SIG-M5 treated with dmso at 0.1 percent for 504 hours (cell line): ENCODE data around the gene TSPAN31.

ENCODE experiments used
- DNase-seq: peaks from one replicate; lab custom pipeline; 2025; ENCODE audit not compliant: unreplicated experiment; lab: John Stamatoyannopoulos, UW

TSPAN31 gene

GRCh38 chr12:57751788-57752667 is 7.2 kb downstream of the TSPAN31 start, which contains the start of gene CDK4:
TSS of gene CDK4 (minus strand) at chr12:57752310. CDS start at chr12:57751717, 593 bp downstream.
- peak; percentile 100 for DNase-seq

- no peak for DNase-seq
Observed at GRCh38 chr12:57752668-57753000, 7.8 kb downstream of the TSPAN31 start.

- no peak for DNase-seq
Observed at GRCh38 chr12:57753756-57754337, 9.0 kb downstream of the TSPAN31 start.

GRCh38 chr12:57754411-57755193 is 9.8 kb downstream of the TSPAN31 start, which contains the start of gene MARCHF9:
TSS of gene MARCHF9 (plus strand) at chr12:57755103. CDS start at chr12:57755529, 426 bp downstream.
- peak; percentile 78 for DNase-seq

GRCh38 chr12:57755194-57755453 is 10.3 kb downstream of the TSPAN31 start:
- no peak for DNase-seq

GRCh38 chr12:57755454-57756372 is 10.9 kb downstream of the TSPAN31 start:
- DNase-seq = peak; percentile 29

- DNase-seq = peak; percentile 72
Observed at GRCh38 chr12:57756406-57757341, 11.8 kb downstream of the TSPAN31 start.

- no peak for DNase-seq
Observed at GRCh38 chr12:57757771-57758170, 12.9 kb downstream of the TSPAN31 start.

- DNase-seq = no peak
Observed at GRCh38 chr12:57758552-57759359, 13.9 kb downstream of the TSPAN31 start.

GRCh38 chr12:57759360-57759980 is 14.6 kb downstream of the TSPAN31 start:
- DNase-seq = peak; percentile 58

GRCh38 chr12:57760347-57760982 is 15.6 kb downstream of the TSPAN31 start:
- DNase-seq = no peak

GRCh38 chr12:57761391-57761998 is 16.7 kb downstream of the TSPAN31 start:
- DNase-seq = no peak

GRCh38 chr12:57762463-57762862 is 17.6 kb downstream of the TSPAN31 start:
- no peak for DNase-seq

GRCh38 chr12:57763881-57764661 is 19.2 kb downstream of the TSPAN31 start:
- no peak for DNase-seq

- DNase-seq = no peak
Observed at GRCh38 chr12:57764662-57765002, 19.8 kb downstream of the TSPAN31 start.

GRCh38 chr12:57765003-57765697 is 20.3 kb downstream of the TSPAN31 start:
- peak; percentile 50 for DNase-seq
